Esophagus squamous epithelium (tissue), 4 donors: ENCODE measurements around the gene CNR2.

Experiments used
- POLR2A ChIP-seq, 4 donors: fragments of 450-650 bp; IDR thresholded peaks; one replicate each; pipeline ENCODE4 v1.6.1; 2017; ENCODE audit warnings: antibody characterized with exemption in 4 of 4, mild to moderate bottlenecking in 4 of 4, moderate library complexity in 3 of 4
- TF ChIP-seq, protein P1 (sequence below), 6 experiments: fragments of 450-650 bp in 4 of 6; fragments of 200-600 bp in 2 of 6; sonication (generic) in 2 of 6; IDR thresholded peaks; one replicate each; pipeline ENCODE4 v1.5.1; 2016 to 2019; ENCODE audit warnings: antibody characterized with exemption in 6 of 6, mild to moderate bottlenecking in 4 of 6, moderate library complexity in 4 of 6

DNA sequence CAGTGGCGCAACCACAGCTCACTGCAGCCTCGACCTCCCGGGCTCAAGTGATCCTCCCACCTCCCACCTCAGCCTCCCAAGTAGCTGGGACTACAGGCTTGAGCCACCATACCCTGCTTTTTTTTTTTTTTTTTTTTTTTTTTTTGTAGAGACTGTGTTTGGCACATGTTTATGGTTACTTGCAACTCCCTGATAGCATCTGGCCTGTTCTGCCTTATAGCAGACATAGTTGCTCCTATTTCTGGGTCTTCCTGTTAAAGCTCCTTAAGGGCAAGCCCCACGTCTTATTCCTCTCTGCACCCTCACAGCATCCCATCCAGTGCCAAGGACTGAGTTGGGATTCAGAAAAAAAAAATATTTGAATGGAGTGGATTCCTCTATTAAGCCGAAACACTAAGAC, 17.1 kb upstream of the CNR2 start:
- TF ChIP-seq, protein P1, sequence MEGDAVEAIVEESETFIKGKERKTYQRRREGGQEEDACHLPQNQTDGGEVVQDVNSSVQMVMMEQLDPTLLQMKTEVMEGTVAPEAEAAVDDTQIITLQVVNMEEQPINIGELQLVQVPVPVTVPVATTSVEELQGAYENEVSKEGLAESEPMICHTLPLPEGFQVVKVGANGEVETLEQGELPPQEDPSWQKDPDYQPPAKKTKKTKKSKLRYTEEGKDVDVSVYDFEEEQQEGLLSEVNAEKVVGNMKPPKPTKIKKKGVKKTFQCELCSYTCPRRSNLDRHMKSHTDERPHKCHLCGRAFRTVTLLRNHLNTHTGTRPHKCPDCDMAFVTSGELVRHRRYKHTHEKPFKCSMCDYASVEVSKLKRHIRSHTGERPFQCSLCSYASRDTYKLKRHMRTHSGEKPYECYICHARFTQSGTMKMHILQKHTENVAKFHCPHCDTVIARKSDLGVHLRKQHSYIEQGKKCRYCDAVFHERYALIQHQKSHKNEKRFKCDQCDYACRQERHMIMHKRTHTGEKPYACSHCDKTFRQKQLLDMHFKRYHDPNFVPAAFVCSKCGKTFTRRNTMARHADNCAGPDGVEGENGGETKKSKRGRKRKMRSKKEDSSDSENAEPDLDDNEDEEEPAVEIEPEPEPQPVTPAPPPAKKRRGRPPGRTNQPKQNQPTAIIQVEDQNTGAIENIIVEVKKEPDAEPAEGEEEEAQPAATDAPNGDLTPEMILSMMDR (IDR thresholded peaks at IDR 0.05): no peak
- TF ChIP-seq POLR2A (IDR thresholded peaks at IDR 0.05): no peak
